Measurements from ENCODE around the gene DMD.

DNA sequence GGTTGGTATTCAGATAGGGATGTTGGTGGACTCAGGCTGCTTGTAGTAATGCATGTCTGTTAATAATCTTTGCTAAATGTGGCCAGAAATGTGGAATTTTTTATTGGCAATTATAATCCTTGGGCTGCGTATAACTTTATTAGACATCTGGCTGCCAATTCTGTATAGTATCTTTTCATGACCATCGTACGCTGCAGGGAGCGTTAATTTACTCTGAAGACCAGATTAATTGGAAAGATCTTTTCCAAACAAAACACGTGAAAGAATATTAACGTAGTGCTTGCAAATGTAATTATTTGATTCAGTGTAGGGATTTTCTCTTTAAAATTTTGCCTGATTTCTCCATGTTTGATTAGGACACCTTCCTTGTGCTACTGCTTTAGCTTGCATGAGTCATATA is 2100.7 kb downstream of the DMD start:
- TF ChIP-seq EZH2 (IDR thresholded peaks at IDR 0.05; ENCODE audit: insufficient read depth, poor library complexity, severe bottlenecking) (no peak), EZH2phosphoT487 (IDR thresholded peaks at IDR 0.05; ENCODE audit: insufficient read depth, low read depth) (no peak)

Data from GM23248 (cell line).